ENCODE results near the gene MMP14. TPM values are rescaled to one million over a fixed set of nuclear protein-coding genes. Genes with fewer than 3 reads are reported as not detected.
"Not testable (repeated sequence)": the region's sequence is repeated elsewhere in the genome, so short reads cannot be mapped to it uniquely, and the experiment has no call there.

MMP14 gene
- total and polyA plus RNA-seq, 4 donors, result 60.5 to 262 (median 78.0) TPM

GRCh38 chr14:22797017-22797917 is 39.1 kb upstream of the MMP14 start:
- Histone ChIP-seq H3K27ac (ENCODE audit: low read depth, low read length) (no peak overlapping the region), H3K36me3 (ENCODE audit: control insufficient read depth, insufficient read depth, low read length) (no peaks in the 10 kb centered on the region), H3K4me3 (ENCODE audit: low read depth, low read length) (no peak overlapping the region), H3K9me3 (ENCODE audit: control insufficient read depth, insufficient read depth, low read length) (no peaks in the 10 kb centered on the region), H3K27me3 (ENCODE audit: control insufficient read depth, insufficient read depth, low read length) (no peaks in the 10 kb centered on the region), H3K4me1 (ENCODE audit: control insufficient read depth, insufficient read depth, low read length) (no peaks in the 10 kb centered on the region)
- WGBS (ENCODE audit: insufficient coverage), result 50% methylated on average over 1 of the region's 5 CpGs
- peak in 1 of 6 donors; percentile 34 for DNase-seq (ENCODE audit: low read depth in 4 of 6, low spot score in 6 of 6)

- no peak overlapping the region for H3K4me3 ChIP-seq (ENCODE audit: low read depth, low read length)
- no peaks in the 10 kb centered on the region for H3K27me3 ChIP-seq (ENCODE audit: control insufficient read depth, insufficient read depth, low read length)
- WGBS (ENCODE audit: insufficient coverage), result 67% methylated on average over 2 of the region's 2 CpGs
- H3K4me1 ChIP-seq (ENCODE audit: control insufficient read depth, insufficient read depth, low read length), result no peaks in the 10 kb centered on the region
- no peak overlapping the region for H3K27ac ChIP-seq (ENCODE audit: low read depth, low read length)
- no peaks in the 10 kb centered on the region for H3K36me3 ChIP-seq (ENCODE audit: control insufficient read depth, insufficient read depth, low read length)
- no peak for DNase-seq (ENCODE audit: low read depth in 4 of 6, low spot score in 6 of 6)
- H3K9me3 ChIP-seq (ENCODE audit: control insufficient read depth, insufficient read depth, low read length), result no peaks in the 10 kb centered on the region
These were observed 37.9 kb upstream of the MMP14 start for GRCh38 chr14:22798528-22798927.

- Histone ChIP-seq H3K36me3 (ENCODE audit: control insufficient read depth, insufficient read depth, low read length) (no peaks in the 10 kb centered on the region), H3K9me3 (ENCODE audit: control insufficient read depth, insufficient read depth, low read length) (no peaks in the 10 kb centered on the region), H3K4me3 (ENCODE audit: low read depth, low read length) (no peak overlapping the region), H3K27ac (ENCODE audit: low read depth, low read length) (no peak overlapping the region), H3K4me1 (ENCODE audit: control insufficient read depth, insufficient read depth, low read length) (no peaks in the 10 kb centered on the region), H3K27me3 (ENCODE audit: control insufficient read depth, insufficient read depth, low read length) (no peaks in the 10 kb centered on the region)
- no peak for DNase-seq (ENCODE audit: low read depth in 4 of 6, low spot score in 6 of 6)
- WGBS (ENCODE audit: insufficient coverage), result 74% methylated on average over 3 of the region's 10 CpGs
These were observed 36.0 kb upstream of the MMP14 start for GRCh38 chr14:22800346-22800745.

- WGBS (ENCODE audit: insufficient coverage), result 79% methylated on average over 7 of the region's 8 CpGs
- Histone ChIP-seq H3K4me1 (ENCODE audit: control insufficient read depth, insufficient read depth, low read length) (no peaks in the 10 kb centered on the region), H3K27ac (ENCODE audit: low read depth, low read length) (no peak overlapping the region), H3K9me3 (ENCODE audit: control insufficient read depth, insufficient read depth, low read length) (no peaks in the 10 kb centered on the region), H3K27me3 (ENCODE audit: control insufficient read depth, insufficient read depth, low read length) (no peaks in the 10 kb centered on the region), H3K4me3 (ENCODE audit: low read depth, low read length) (no peak overlapping the region), H3K36me3 (ENCODE audit: control insufficient read depth, insufficient read depth, low read length) (no peaks in the 10 kb centered on the region)
- DNase-seq (ENCODE audit: low read depth in 4 of 6, low spot score in 6 of 6), result no peak
These were observed 34.7 kb upstream of the MMP14 start for GRCh38 chr14:22801716-22802115.

GRCh38 chr14:22802860-22803686 is 33.3 kb upstream of the MMP14 start:
- H3K27ac ChIP-seq (ENCODE audit: low read depth, low read length), result no peak overlapping the region
- WGBS (ENCODE audit: insufficient coverage), result 84% methylated on average over 10 of the region's 12 CpGs
- no peak overlapping the region for H3K4me3 ChIP-seq (ENCODE audit: low read depth, low read length)
- H3K4me1 ChIP-seq (ENCODE audit: control insufficient read depth, insufficient read depth, low read length), result no peaks in the 10 kb centered on the region
- H3K9me3 ChIP-seq (ENCODE audit: control insufficient read depth, insufficient read depth, low read length), result no peaks in the 10 kb centered on the region
- no peaks in the 10 kb centered on the region for H3K36me3 ChIP-seq (ENCODE audit: control insufficient read depth, insufficient read depth, low read length)
- no peak for DNase-seq (ENCODE audit: low read depth in 4 of 6, low spot score in 6 of 6)
- H3K27me3 ChIP-seq (ENCODE audit: control insufficient read depth, insufficient read depth, low read length), result no peaks in the 10 kb centered on the region

GRCh38 chr14:22803687-22803974 is 32.8 kb upstream of the MMP14 start:
- H3K27ac ChIP-seq (ENCODE audit: low read depth, low read length), result no peak overlapping the region
- H3K36me3 ChIP-seq (ENCODE audit: control insufficient read depth, insufficient read depth, low read length), result no peaks in the 10 kb centered on the region
- H3K9me3 ChIP-seq (ENCODE audit: control insufficient read depth, insufficient read depth, low read length), result no peaks in the 10 kb centered on the region
- no peak for DNase-seq (ENCODE audit: low read depth in 4 of 6, low spot score in 6 of 6)
- no peak overlapping the region for H3K4me3 ChIP-seq (ENCODE audit: low read depth, low read length)
- no peaks in the 10 kb centered on the region for H3K4me1 ChIP-seq (ENCODE audit: control insufficient read depth, insufficient read depth, low read length)
- 92% methylated on average over 3 of the region's 3 CpGs for WGBS (ENCODE audit: insufficient coverage)
- H3K27me3 ChIP-seq (ENCODE audit: control insufficient read depth, insufficient read depth, low read length), result no peaks in the 10 kb centered on the region

GRCh38 chr14:22805235-22805634 is 31.1 kb upstream of the MMP14 start:
- not testable (repeated sequence) for H3K36me3 ChIP-seq (ENCODE audit: control insufficient read depth, insufficient read depth, low read length); H3K27ac ChIP-seq (ENCODE audit: low read depth, low read length); H3K27me3 ChIP-seq (ENCODE audit: control insufficient read depth, insufficient read depth, low read length); H3K9me3 ChIP-seq (ENCODE audit: control insufficient read depth, insufficient read depth, low read length); H3K4me1 ChIP-seq (ENCODE audit: control insufficient read depth, insufficient read depth, low read length); H3K4me3 ChIP-seq (ENCODE audit: low read depth, low read length); DNase-seq (ENCODE audit: low read depth in 4 of 6, low spot score in 6 of 6)
- WGBS (ENCODE audit: insufficient coverage), result no CpG with 5 or more reads among the region's 4 CpGs

GRCh38 chr14:22807432-22808087 is 28.8 kb upstream of the MMP14 start:
- WGBS (ENCODE audit: insufficient coverage), result 80% methylated on average over 11 of the region's 13 CpGs
- Histone ChIP-seq H3K36me3 (ENCODE audit: control insufficient read depth, insufficient read depth, low read length) (no peaks in the 10 kb centered on the region), H3K4me3 (ENCODE audit: low read depth, low read length) (no peak overlapping the region), H3K27me3 (ENCODE audit: control insufficient read depth, insufficient read depth, low read length) (no peaks in the 10 kb centered on the region), H3K27ac (ENCODE audit: low read depth, low read length) (no peak overlapping the region), H3K9me3 (ENCODE audit: control insufficient read depth, insufficient read depth, low read length) (no peaks in the 10 kb centered on the region), H3K4me1 (ENCODE audit: control insufficient read depth, insufficient read depth, low read length) (no peaks in the 10 kb centered on the region)
- DNase-seq (ENCODE audit: low read depth in 4 of 6, low spot score in 6 of 6), result no peak

GRCh38 chr14:22808388-22809209 is 27.8 kb upstream of the MMP14 start:
- Histone ChIP-seq H3K4me1 (ENCODE audit: control insufficient read depth, insufficient read depth, low read length) (no peaks in the 10 kb centered on the region), H3K27ac (ENCODE audit: low read depth, low read length) (no peak overlapping the region), H3K4me3 (ENCODE audit: low read depth, low read length) (no peak overlapping the region), H3K36me3 (ENCODE audit: control insufficient read depth, insufficient read depth, low read length) (no peaks in the 10 kb centered on the region), H3K27me3 (ENCODE audit: control insufficient read depth, insufficient read depth, low read length) (no peaks in the 10 kb centered on the region), H3K9me3 (ENCODE audit: control insufficient read depth, insufficient read depth, low read length) (no peaks in the 10 kb centered on the region)
- DNase-seq (ENCODE audit: low read depth in 4 of 6, low spot score in 6 of 6), result no peak
- WGBS (ENCODE audit: insufficient coverage), result 90% methylated on average over 5 of the region's 5 CpGs

Data from spinal cord (tissue), 10 donors.